HEK293 (cell line): ENCODE measurements around the gene CALHM6.

Experiments used
- CTCF ChIA-PET: fragments of 350-600 bp; formaldehyde crosslinking; extraction: SDS; loops from one replicate; lab custom pipeline; 2021; ENCODE audit warnings: antibody characterized with exemption; lab: Yijun Ruan, JAX
- POLR2A ChIA-PET: fragments of 300-600 bp; formaldehyde crosslinking; extraction: SDS; loops from one replicate; lab custom pipeline; 2020; ENCODE audit warnings: antibody characterized with exemption, inconsistent platforms; lab: Yijun Ruan, JAX
- H3K27ac ChIP-seq: fragments of 200-500 bp; sonication (Bioruptor generic); 2 replicates; pipeline ENCODE4 v1.5.1; 2014; ENCODE audit warnings: low read depth, low read length, control low read depth, inconsistent platforms; ENCODE audit errors: extremely low read depth
- H3K36me3 ChIP-seq, 2 experiments: fragments of 200-500 bp in 1 of 2; sonication (Bioruptor generic) in 1 of 2; 1 replicate in 1 of 2; 2 replicates in 1 of 2; pipeline ENCODE4 v1.5.1; 2014 to 2017; ENCODE audit warnings: inconsistent platforms in 2 of 2, low read length in 2 of 2; ENCODE audit not compliant: control insufficient read depth in 2 of 2, insufficient read depth in 1 of 2
- H3K4me1 ChIP-seq: fragments of 200-500 bp; sonication (Bioruptor generic); 2 replicates; pipeline ENCODE4 v1.5.1; 2014; ENCODE audit warnings: mild to moderate bottlenecking, low read length, inconsistent platforms; ENCODE audit not compliant: control insufficient read depth, insufficient read depth
- H3K4me3 ChIP-seq: 2 replicates; pipeline ENCODE4 v1.5.1; 2011; ENCODE audit warnings: low read depth, mild to moderate bottlenecking, control low read depth, low read length, moderate library complexity
- H3K9me3 ChIP-seq: fragments of 200-500 bp; sonication (Bioruptor generic); 2 replicates; pipeline ENCODE4 v1.5.1; 2014; ENCODE audit warnings: low read depth, low read length, inconsistent platforms; ENCODE audit not compliant: control insufficient read depth, insufficient read depth
- HOXC10 ChIP-seq: sonication (generic); formaldehyde crosslinking; IDR thresholded peaks from 2 replicates; pipeline ENCODE4 v1.8.1; 2023; ENCODE audit warnings: mild to moderate bottlenecking, missing genetic modification reagents
- KLF10 ChIP-seq: fragments of 450-650 bp; IDR thresholded peaks from 2 replicates; pipeline ENCODE4 v1.5.1; 2018; ENCODE audit warnings: missing biosample characterization, mild to moderate bottlenecking, missing genetic modification characterization
- KLF8 ChIP-seq: fragments of 450-650 bp; formaldehyde crosslinking; IDR thresholded peaks from 2 replicates; pipeline ENCODE4 v1.5.1; 2016; ENCODE audit warnings: missing biosample characterization, missing genetic modification characterization
- MZF1 ChIP-seq: fragments of 450-650 bp; formaldehyde crosslinking; IDR thresholded peaks from 2 replicates; pipeline ENCODE4 v1.5.1; 2017; ENCODE audit warnings: missing biosample characterization, missing genetic modification characterization, borderline replicate concordance
- PRDM1 ChIP-seq: fragments of 450-650 bp; formaldehyde crosslinking; IDR thresholded peaks from 2 replicates; pipeline ENCODE4; 2016; ENCODE audit warnings: missing biosample characterization, missing genetic modification characterization
- ZBTB17 ChIP-seq: fragments of 450-650 bp; formaldehyde crosslinking; IDR thresholded peaks from 2 replicates; pipeline ENCODE4 v1.5.1; 2016; ENCODE audit warnings: missing biosample characterization, missing genetic modification characterization
- ZFP41 ChIP-seq: fragments of 450-650 bp; formaldehyde crosslinking; IDR thresholded peaks from 2 replicates; pipeline ENCODE4 v1.5.1; 2016; ENCODE audit warnings: missing biosample characterization, missing genetic modification characterization, borderline replicate concordance
- ZNF146 ChIP-seq: fragments of 450-650 bp; formaldehyde crosslinking; IDR thresholded peaks from 2 replicates; pipeline ENCODE4 v1.5.1; 2016; ENCODE audit warnings: missing biosample characterization, missing genetic modification characterization
- ZNF292 ChIP-seq: fragments of 450-650 bp; formaldehyde crosslinking; IDR thresholded peaks from 2 replicates; pipeline ENCODE4 v1.5.1; 2016; ENCODE audit warnings: low read depth, missing biosample characterization, missing genetic modification characterization, borderline replicate concordance
- ZNF324 ChIP-seq: fragments of 450-650 bp; formaldehyde crosslinking; IDR thresholded peaks from 2 replicates; pipeline ENCODE4 v1.5.1; 2016; ENCODE audit warnings: missing biosample characterization, missing genetic modification characterization
- ZNF423 ChIP-seq: fragments of 450-650 bp; formaldehyde crosslinking; IDR thresholded peaks from 2 replicates; pipeline ENCODE4 v1.5.1; 2016; ENCODE audit warnings: missing biosample characterization, missing genetic modification characterization
- ZNF639 ChIP-seq: fragments of 450-650 bp; formaldehyde crosslinking; IDR thresholded peaks from 2 replicates; pipeline ENCODE4 v1.5.1; 2016; ENCODE audit warnings: missing biosample characterization, missing genetic modification characterization
- ZNF707 ChIP-seq: fragments of 450-650 bp; formaldehyde crosslinking; IDR thresholded peaks from 2 replicates; pipeline ENCODE4 v1.5.1; 2016; ENCODE audit warnings: missing biosample characterization, missing genetic modification characterization
- ZNF837 ChIP-seq: fragments of 450-650 bp; formaldehyde crosslinking; IDR thresholded peaks from 2 replicates; pipeline ENCODE4 v1.5.1; 2016; ENCODE audit warnings: missing biosample characterization, missing genetic modification characterization
- TF ChIP-seq, protein P1 (sequence below): fragments of 450-650 bp; formaldehyde crosslinking; IDR thresholded peaks from 2 replicates; pipeline ENCODE4 v1.5.1; 2017; ENCODE audit warnings: missing biosample characterization, mild to moderate bottlenecking, missing genetic modification characterization, moderate library complexity
- TF ChIP-seq, protein P2 (sequence below): fragments of 450-650 bp; formaldehyde crosslinking; IDR thresholded peaks from 2 replicates; pipeline ENCODE4 v1.5.1; 2016; ENCODE audit warnings: missing biosample characterization, missing genetic modification characterization
- TF ChIP-seq, protein P3 (sequence below): fragments of 450-650 bp; formaldehyde crosslinking; IDR thresholded peaks from 2 replicates; pipeline ENCODE4 v1.5.1; 2016; ENCODE audit warnings: missing biosample characterization, missing genetic modification characterization
- TF ChIP-seq, protein P4 (sequence below): fragments of 450-650 bp; formaldehyde crosslinking; IDR thresholded peaks from 2 replicates; pipeline ENCODE4 v1.5.1; 2017; ENCODE audit warnings: missing biosample characterization, missing genetic modification characterization
- TF ChIP-seq, protein P5 (sequence below): fragments of 450-650 bp; IDR thresholded peaks from 2 replicates; pipeline ENCODE4 v1.5.1; 2018; ENCODE audit warnings: missing biosample characterization, mild to moderate bottlenecking, missing genetic modification characterization

Gene CALHM6

DNA sequence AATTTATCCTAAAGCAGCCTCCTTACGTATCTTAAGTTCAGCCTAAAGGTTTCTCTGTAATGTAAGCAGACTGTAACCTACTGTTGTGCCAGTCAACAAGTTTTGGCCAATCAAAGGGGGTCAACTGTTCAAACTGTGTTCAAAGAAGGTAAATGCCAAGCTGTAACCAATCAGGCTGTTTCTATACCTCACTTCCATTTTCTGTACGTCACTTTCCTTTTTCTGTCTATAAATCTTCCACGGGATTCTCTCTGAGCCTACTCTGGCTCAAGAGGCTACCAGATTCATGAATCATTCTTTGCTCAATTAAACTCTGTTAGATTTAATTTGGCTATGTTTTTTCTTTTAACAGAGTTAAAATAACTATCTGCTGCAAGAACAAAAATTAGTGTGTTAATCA lies 5.1 kb upstream of the CALHM6 start:
- H3K27ac ChIP-seq = no peak overlapping the region
- no peaks in the 10 kb centered on the region for H3K4me1 ChIP-seq
- no peaks in the 10 kb centered on the region for H3K36me3 ChIP-seq
- CTCF ChIA-PET = no interaction called here
- H3K4me3 ChIP-seq = no peak overlapping the region
- no peaks in the 10 kb centered on the region for H3K9me3 ChIP-seq
- TF ChIP-seq, protein P1, sequence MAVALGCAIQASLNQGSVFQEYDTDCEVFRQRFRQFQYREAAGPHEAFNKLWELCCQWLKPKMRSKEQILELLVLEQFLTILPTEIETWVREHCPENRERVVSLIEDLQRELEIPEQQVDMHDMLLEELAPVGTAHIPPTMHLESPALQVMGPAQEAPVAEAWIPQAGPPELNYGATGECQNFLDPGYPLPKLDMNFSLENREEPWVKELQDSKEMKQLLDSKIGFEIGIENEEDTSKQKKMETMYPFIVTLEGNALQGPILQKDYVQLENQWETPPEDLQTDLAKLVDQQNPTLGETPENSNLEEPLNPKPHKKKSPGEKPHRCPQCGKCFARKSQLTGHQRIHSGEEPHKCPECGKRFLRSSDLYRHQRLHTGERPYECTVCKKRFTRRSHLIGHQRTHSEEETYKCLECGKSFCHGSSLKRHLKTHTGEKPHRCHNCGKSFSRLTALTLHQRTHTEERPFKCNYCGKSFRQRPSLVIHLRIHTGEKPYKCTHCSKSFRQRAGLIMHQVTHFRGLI (tag by site-specific recombination) = no peak
- TF ChIP-seq ZNF423 = no peak
- TF ChIP-seq ZNF837 = no peak
- TF ChIP-seq ZNF292 = no peak
- TF ChIP-seq ZNF146 = no peak
- no peak for TF ChIP-seq ZNF639 (tag by site-specific recombination)
- TF ChIP-seq, protein P2, sequence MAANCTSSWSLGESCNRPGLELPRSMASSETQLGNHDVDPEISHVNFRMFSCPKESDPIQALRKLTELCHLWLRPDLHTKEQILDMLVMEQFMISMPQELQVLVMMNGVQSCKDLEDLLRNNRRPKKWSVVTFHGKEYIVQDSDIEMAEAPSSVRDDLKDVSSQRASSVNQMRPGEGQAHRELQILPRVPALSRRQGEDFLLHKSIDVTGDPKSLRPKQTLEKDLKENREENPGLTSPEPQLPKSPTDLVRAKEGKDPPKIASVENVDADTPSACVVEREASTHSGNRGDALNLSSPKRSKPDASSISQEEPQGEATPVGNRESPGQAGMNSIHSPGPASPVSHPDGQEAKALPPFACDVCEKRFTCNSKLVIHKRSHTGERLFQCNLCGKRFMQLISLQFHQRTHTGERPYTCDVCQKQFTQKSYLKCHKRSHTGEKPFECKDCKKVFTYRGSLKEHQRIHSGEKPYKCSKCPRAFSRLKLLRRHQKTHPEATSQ (tag by site-specific recombination) = no peak
- TF ChIP-seq MZF1 (tag by site-specific recombination) = no peak
- TF ChIP-seq, all 188 proteins: peak for 0
- POLR2A ChIA-PET = no interaction called here

- no peak overlapping the region for H3K4me3 ChIP-seq
- H3K4me1 ChIP-seq = no peaks in the 10 kb centered on the region
- H3K36me3 ChIP-seq = no peaks in the 10 kb centered on the region
- no peaks in the 10 kb centered on the region for H3K9me3 ChIP-seq
- CTCF ChIA-PET = interaction anchor here (1.0 kb wide), 1 partner anchor 188 kb away, joined by 3 read pairs; no protein-coding TSS in a partner anchor
- POLR2A ChIA-PET = no interaction called here
- TF ChIP-seq ZNF423 = no peak
- TF ChIP-seq, protein P3, sequence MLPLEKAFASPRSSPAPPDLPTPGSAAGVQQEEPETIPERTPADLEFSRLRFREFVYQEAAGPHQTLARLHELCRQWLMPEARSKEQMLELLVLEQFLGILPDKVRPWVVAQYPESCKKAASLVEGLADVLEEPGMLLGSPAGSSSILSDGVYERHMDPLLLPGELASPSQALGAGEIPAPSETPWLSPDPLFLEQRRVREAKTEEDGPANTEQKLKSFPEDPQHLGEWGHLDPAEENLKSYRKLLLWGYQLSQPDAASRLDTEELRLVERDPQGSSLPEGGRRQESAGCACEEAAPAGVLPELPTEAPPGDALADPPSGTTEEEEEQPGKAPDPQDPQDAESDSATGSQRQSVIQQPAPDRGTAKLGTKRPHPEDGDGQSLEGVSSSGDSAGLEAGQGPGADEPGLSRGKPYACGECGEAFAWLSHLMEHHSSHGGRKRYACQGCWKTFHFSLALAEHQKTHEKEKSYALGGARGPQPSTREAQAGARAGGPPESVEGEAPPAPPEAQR (tag by site-specific recombination) = no peak
- TF ChIP-seq ZNF707 (tag by site-specific recombination) = no peak
- H3K27ac ChIP-seq = no peak overlapping the region
Measured at GRCh38 chr6:116456927-116457326, 4.2 kb upstream of the CALHM6 start.

DNA sequence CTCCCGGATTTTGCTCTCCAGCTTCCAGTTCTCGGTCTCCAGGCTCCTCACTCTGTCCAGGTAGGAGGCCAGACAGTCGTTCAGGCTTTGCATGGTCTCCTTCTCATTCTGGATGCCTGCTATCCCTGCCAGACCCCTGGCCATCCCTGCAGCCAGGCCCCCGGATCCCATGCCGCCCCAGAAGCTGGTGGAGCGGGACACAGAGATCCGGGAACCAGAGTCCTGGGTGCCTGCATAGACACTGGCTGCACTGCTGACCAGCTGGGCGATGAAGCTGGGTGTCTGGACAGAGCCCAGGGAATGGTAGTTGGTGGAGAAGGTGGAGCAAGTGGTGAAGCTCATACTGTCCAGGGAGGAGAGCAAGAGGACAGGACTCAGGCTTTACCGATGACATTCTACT lies 2.9 kb upstream of the CALHM6 start:
- POLR2A ChIA-PET = no interaction called here
- CTCF ChIA-PET = interaction anchor here (0.6 to 0.8 kb wide), 2 partner anchors 15 to 74 kb away, joined by 3 to 5 read pairs; no protein-coding TSS in a partner anchor

More for the DNA sequence above, 2.9 kb upstream of the CALHM6 start:
- no peak overlapping the region for H3K27ac ChIP-seq
- TF ChIP-seq KLF10 (tag by site-specific recombination) (no peak), HOXC10 (no peak), PRDM1 (no peak), ZFP41 (tag by site-specific recombination) (no peak), ZBTB17 (tag by site-specific recombination) (no peak), KLF8 (tag by site-specific recombination) (no peak), ZNF324 (tag by site-specific recombination) (no peak)
- TF ChIP-seq, protein P4, sequence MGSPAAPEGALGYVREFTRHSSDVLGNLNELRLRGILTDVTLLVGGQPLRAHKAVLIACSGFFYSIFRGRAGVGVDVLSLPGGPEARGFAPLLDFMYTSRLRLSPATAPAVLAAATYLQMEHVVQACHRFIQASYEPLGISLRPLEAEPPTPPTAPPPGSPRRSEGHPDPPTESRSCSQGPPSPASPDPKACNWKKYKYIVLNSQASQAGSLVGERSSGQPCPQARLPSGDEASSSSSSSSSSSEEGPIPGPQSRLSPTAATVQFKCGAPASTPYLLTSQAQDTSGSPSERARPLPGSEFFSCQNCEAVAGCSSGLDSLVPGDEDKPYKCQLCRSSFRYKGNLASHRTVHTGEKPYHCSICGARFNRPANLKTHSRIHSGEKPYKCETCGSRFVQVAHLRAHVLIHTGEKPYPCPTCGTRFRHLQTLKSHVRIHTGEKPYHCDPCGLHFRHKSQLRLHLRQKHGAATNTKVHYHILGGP = no peak
- TF ChIP-seq, protein P5, sequence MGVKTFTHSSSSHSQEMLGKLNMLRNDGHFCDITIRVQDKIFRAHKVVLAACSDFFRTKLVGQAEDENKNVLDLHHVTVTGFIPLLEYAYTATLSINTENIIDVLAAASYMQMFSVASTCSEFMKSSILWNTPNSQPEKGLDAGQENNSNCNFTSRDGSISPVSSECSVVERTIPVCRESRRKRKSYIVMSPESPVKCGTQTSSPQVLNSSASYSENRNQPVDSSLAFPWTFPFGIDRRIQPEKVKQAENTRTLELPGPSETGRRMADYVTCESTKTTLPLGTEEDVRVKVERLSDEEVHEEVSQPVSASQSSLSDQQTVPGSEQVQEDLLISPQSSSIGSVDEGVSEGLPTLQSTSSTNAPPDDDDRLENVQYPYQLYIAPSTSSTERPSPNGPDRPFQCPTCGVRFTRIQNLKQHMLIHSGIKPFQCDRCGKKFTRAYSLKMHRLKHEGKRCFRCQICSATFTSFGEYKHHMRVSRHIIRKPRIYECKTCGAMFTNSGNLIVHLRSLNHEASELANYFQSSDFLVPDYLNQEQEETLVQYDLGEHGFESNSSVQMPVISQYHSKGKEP (tag by site-specific recombination) = no peak
- H3K4me1 ChIP-seq = no peaks in the 10 kb centered on the region
- H3K36me3 ChIP-seq = no peaks in the 10 kb centered on the region
- H3K4me3 ChIP-seq = no peak overlapping the region
- no peaks in the 10 kb centered on the region for H3K9me3 ChIP-seq
